NCI-H526 (cell line): Measurements from ENCODE around the gene TRA2B.

Experiments used
- DNase-seq, 2 experiments: peaks; one replicate each; lab custom pipeline; 2025; lab: John Stamatoyannopoulos, UW

Gene TRA2B

GRCh38 chr3:185867650-185868049, 70.2 kb downstream of the TRA2B start:
- DNase-seq = no peak

- no peak for DNase-seq
Observed at GRCh38 chr3:185866995-185867394, 70.8 kb downstream of the TRA2B start.

GRCh38 chr3:185866555-185866954, 71.3 kb downstream of the TRA2B start:
- no peak for DNase-seq
